K562 (cell line): ENCODE results near the gene SMARCB1. TPM values are rescaled to one million over a fixed set of nuclear protein-coding genes. Genes with fewer than 3 reads are reported as not detected.
A peak's percentile ranks its signal among the peaks of the same experiment; 100 is the strongest.

Source experiments
- ATAC-seq: fragments of 200-7000 bp; cut with Tn5 transposase; 3 replicates; pipeline ENCODE4 v1.9.1; 2020; ENCODE audit warnings: moderate library complexity
- BruUV-seq: library from RNA; stranded (reverse); fragments of 400-500 nt; replicated peaks from 2 replicates; lab custom pipeline; 2021; lab: Mats Ljungman, UMichigan
- CTCF ChIA-PET: fragments of 300-600 bp; formaldehyde crosslinking; extraction: SDS; loops from one replicate; lab custom pipeline; 2021; ENCODE audit warnings: low intra/inter-chr PET ratio; lab: Yijun Ruan, JAX
- POLR2A ChIA-PET: fragments of 300-600, 350-650 bp; sonication (Branson Sonifier 250); formaldehyde crosslinking; extraction: SDS; loops from one replicate; lab custom pipeline; 2021; ENCODE audit warnings: antibody characterized with exemption, inconsistent platforms; lab: Yijun Ruan, JAX
- DNase-seq, 4 experiments: peaks; one replicate each; pipeline versions ENCODE4 v3.0.0 to v3.0.0-alpha.2; 2011 to 2018; ENCODE audit warnings: low spot score in 3 of 4, mixed read lengths in 3 of 4; ENCODE audit errors: extremely low read depth in 1 of 4
- FAIRE-seq: peaks from 2 replicates; lab custom pipeline; 2011; peaks lifted over from hg19 to GRCh38; lab: Jason Lieb, UNC
- H2AFZ ChIP-seq: 2 replicates; pipeline ENCODE4 v1.6.0; 2011; ENCODE audit warnings: low read depth, low read length, control low read depth, inconsistent platforms
- H3K27ac ChIP-seq: fragments of 200-600 bp; 3 replicates; pipeline ENCODE4 v1.8.0; 2011; ENCODE audit warnings: low read depth, mild to moderate bottlenecking, control low read depth, inconsistent platforms, low read length, moderate library complexity, mixed read lengths; ENCODE audit errors: extremely low read depth
- H3K27me3 ChIP-seq, 2 experiments: fragments of 300-600 bp in 1 of 2; 2 replicates in 1 of 2; 3 replicates in 1 of 2; pipeline versions ENCODE4 v1.6.0 to v1.8.0; 2011; ENCODE audit warnings: inconsistent platforms in 2 of 2, low read length in 2 of 2, mild to moderate bottlenecking in 1 of 2, mixed read lengths in 1 of 2, moderate library complexity in 1 of 2; ENCODE audit not compliant: control insufficient read depth in 2 of 2, insufficient read depth in 2 of 2
- H3K36me3 ChIP-seq: fragments of 300-600 bp; 3 replicates; pipeline ENCODE4 v1.8.0; 2011; ENCODE audit warnings: mild to moderate bottlenecking, low read length, inconsistent platforms; ENCODE audit not compliant: control insufficient read depth, insufficient read depth
- H3K4me1 ChIP-seq, 2 experiments: fragments of 200-600 bp in 1 of 2; replicated peaks in 1 of 2; 2 replicates in 1 of 2; 3 replicates in 1 of 2; pipeline versions ENCODE4 v1.5.1 to v1.8.0; 2011; ENCODE audit warnings: inconsistent platforms in 2 of 2, low read length in 2 of 2, mild to moderate bottlenecking in 1 of 2, mixed read lengths in 1 of 2, moderate library complexity in 1 of 2; ENCODE audit not compliant: control insufficient read depth in 2 of 2, insufficient read depth in 2 of 2
- H3K4me2 ChIP-seq: 2 replicates; pipeline ENCODE4 v1.6.1; 2011; ENCODE audit warnings: low read length, control low read depth, inconsistent platforms, mixed read lengths; ENCODE audit not compliant: insufficient read depth
- H3K4me3 ChIP-seq: fragments of 200-600 bp; sonication (generic), shearing (Covaris generic); 2 replicates; pipeline ENCODE4 v1.5.1; 2016; ENCODE audit warnings: control low read depth, inconsistent platforms
- H3K79me2 ChIP-seq: fragments of 200-600 bp; 3 replicates; pipeline ENCODE4 v1.8.0; 2011; ENCODE audit warnings: low read length, inconsistent platforms; ENCODE audit not compliant: control insufficient read depth, insufficient read depth
- H3K9ac ChIP-seq, 2 experiments: 2 replicates each; pipeline versions ENCODE4 v1.6.0 to v1.6.1; 2011; ENCODE audit warnings: low read depth in 2 of 2, low read length in 2 of 2, control low read depth in 1 of 2, inconsistent platforms in 1 of 2, mild to moderate bottlenecking in 1 of 2, mixed read lengths in 1 of 2; ENCODE audit not compliant: insufficient read depth in 1 of 2
- H3K9me1 ChIP-seq: one replicate; pipeline ENCODE4 v1.6.0; 2011; ENCODE audit warnings: inconsistent platforms, mild to moderate bottlenecking, low read length, moderate library complexity; ENCODE audit not compliant: control insufficient read depth, insufficient read depth
- H3K9me3 ChIP-seq: replicated peaks from 2 replicates; pipeline ENCODE4 v1.5.1; 2011; ENCODE audit warnings: low read depth, low read length, inconsistent platforms; ENCODE audit not compliant: control insufficient read depth, insufficient read depth
- H4K20me1 ChIP-seq: replicated peaks from 2 replicates; pipeline ENCODE4 v1.6.1; 2011; ENCODE audit warnings: low read length, inconsistent platforms, mixed read lengths; ENCODE audit not compliant: control insufficient read depth, insufficient read depth
- BRCA1 ChIP-seq, 2 experiments: fragments of 450-650 bp in 1 of 2; sonication (generic) in 1 of 2; formaldehyde crosslinking in 1 of 2; IDR thresholded peaks; 2 replicates each; pipeline versions ENCODE4 v1.5.0 to v1.6.1; 2017 to 2020; ENCODE audit warnings: mild to moderate bottlenecking in 1 of 2, missing genetic modification reagents in 1 of 2
- BRD4 ChIP-seq: fragments of 200-600 bp; sonication (generic); IDR thresholded peaks from 2 replicates; pipeline ENCODE4 v1.6.1; 2017; ENCODE audit warnings: inconsistent platforms
- CREBBP ChIP-seq: IDR thresholded peaks from one replicate; pipeline ENCODE4 v1.6.1; 2012; ENCODE audit warnings: low read depth, mild to moderate bottlenecking, control low read depth, inconsistent platforms, low read length
- DIDO1 ChIP-seq: fragments of 450-650 bp; IDR thresholded peaks from 2 replicates; pipeline ENCODE4 v1.6.1; 2016; ENCODE audit warnings: low read depth, missing biosample characterization, missing genetic modification characterization
- DPF2 ChIP-seq: fragments of 450-650 bp; IDR thresholded peaks from 2 replicates; pipeline ENCODE4 v1.6.1; 2016
- HDAC3 ChIP-seq: fragments of 450-650 bp; IDR thresholded peaks from 2 replicates; pipeline ENCODE4 v1.6.1; 2018; ENCODE audit warnings: borderline replicate concordance, mild to moderate bottlenecking, moderate library complexity; ENCODE audit not compliant: partially characterized antibody
- HNRNPH1 ChIP-seq: fragments of 200-400 bp; formaldehyde crosslinking; optimal IDR thresholded peaks from 2 replicates; pipeline ENCODE3; 2017; ENCODE audit warnings: low read depth, mild to moderate bottlenecking, low read length, moderate library complexity
- IRF2 ChIP-seq: sonication (generic); formaldehyde crosslinking; IDR thresholded peaks from 2 replicates; pipeline ENCODE4 v1.8.1; 2022; ENCODE audit warnings: mild to moderate bottlenecking, missing genetic modification reagents
- MBD1 ChIP-seq: fragments of 250-450 bp; sonication (Bioruptor Pico); IDR thresholded peaks from 2 replicates; pipeline ENCODE4 v1.8.0; 2022; ENCODE audit warnings: inconsistent platforms
- PHB2 ChIP-seq: fragments of 450-650 bp; IDR thresholded peaks from 2 replicates; pipeline ENCODE4 v1.6.1; 2017; ENCODE audit warnings: low read depth
- PHF21A ChIP-seq: fragments of 450-650 bp; IDR thresholded peaks from 2 replicates; pipeline ENCODE4 v1.6.1; 2017; ENCODE audit warnings: low read depth, borderline replicate concordance
- POLR2H ChIP-seq: IDR thresholded peaks from 2 replicates; pipeline ENCODE4 v1.6.1; 2016; ENCODE audit warnings: missing genetic modification characterization, low read depth, mild to moderate bottlenecking, control low read depth, missing compliant biosample characterization, moderate library complexity
- SAP30 ChIP-seq: fragments of 200-600 bp; sonication (generic); IDR thresholded peaks from 2 replicates; pipeline ENCODE4 v1.6.1; 2012; ENCODE audit warnings: borderline replicate concordance, low read depth, mild to moderate bottlenecking, moderate library complexity, low read length, control low read depth, inconsistent platforms; ENCODE audit not compliant: insufficient read depth, poor library complexity, severe bottlenecking
- SMARCA5 ChIP-seq: fragments of 450-650 bp; IDR thresholded peaks from 2 replicates; pipeline ENCODE4 v1.6.1; 2016
- SMARCE1 ChIP-seq: fragments of 450-650 bp; IDR thresholded peaks from 2 replicates; pipeline ENCODE4 v1.7.1; 2016; ENCODE audit warnings: mild to moderate bottlenecking
- SMC3 ChIP-seq: conservative IDR thresholded peaks from 2 replicates; pipeline ENCODE4 v1.6.1; 2011; ENCODE audit warnings: low read depth, low read length, improper control_type of control experiment; ENCODE audit not compliant: insufficient read depth
- ZNF24 ChIP-seq: fragments of 450-650 bp; IDR thresholded peaks from 2 replicates; pipeline ENCODE4 v1.6.1; 2016
- ZNF274 ChIP-seq: IDR thresholded peaks from 2 replicates; pipeline ENCODE4 v1.6.1; 2011; ENCODE audit warnings: low read depth, mild to moderate bottlenecking, low read length, moderate library complexity, borderline replicate concordance
- ZNF77 ChIP-seq: fragments of 250-450 bp; sonication (Bioruptor Pico); IDR thresholded peaks from 2 replicates; pipeline ENCODE4 v1.5.0; 2020
- WGBS: fragments of 100-300 bp; shearing (Covaris generic); methylation state at CpG from one replicate; pipeline ENCODE4 v1.1.6; 2016; ENCODE audit warnings: low coverage, mixed read lengths; ENCODE audit not compliant: insufficient coverage; ENCODE audit errors: missing lambda C conversion rate; 5-methylcytosine and 5-hydroxymethylcytosine counted together
- in situ Hi-C: fragments of 300-500 bp; cut with MboI; formaldehyde crosslinking; loops from 4 replicates; pipeline ENCODE4 v1.15.0; 2018; ENCODE audit warnings: inconsistent platforms, mixed read lengths
- intact Hi-C: fragments of 100-400 bp; cut with micrococcal nuclease; formaldehyde crosslinking; loops from 2 replicates; pipeline ENCODE4 v1.14.2; 2022
- polyA plus RNA-seq, 8 experiments: library from polyadenylated mRNA; depleted of rRNA in 4 of 8; stranded (reverse) in 5 of 8; unstranded in 3 of 8; fragments of >200 nt; fragmentation: Nextera tagmentation in 2 of 8; fragmentation: Illumina TruSeq in 1 of 8; extraction: Ambion mirVana in 2 of 8; extraction: Trizol in 1 of 8; gene quantifications; 2 replicates each; pipeline versions ENCODE4 v1.2.1 to v1.2.3, GENCODE V29; 2011 to 2014; ENCODE audit warnings: inconsistent platforms in 1 of 8, missing spikeins in 1 of 8
- total RNA-seq, 7 experiments: library from RNA; depleted of rRNA in 6 of 7; stranded (reverse); fragments of >200 nt in 6 of 7; fragmentation: Illumina TruSeq in 2 of 7; extraction: Trizol in 2 of 7; gene quantifications; 2 replicates each; pipeline versions ENCODE4 v1.2.1 to v1.2.3, GENCODE V29; 2011 to 2021; ENCODE audit warnings: low replicate concordance in 1 of 7
- TF ChIP-seq, protein P1 (sequence below): fragments of 450-650 bp; IDR thresholded peaks from 2 replicates; pipeline ENCODE4 v1.7.0; 2016; ENCODE audit warnings: borderline replicate concordance

SMARCB1 gene
- total and polyA plus RNA-seq, 9 of the 15 experiments (the other 6 are each of a cell fraction or from before 2014, with no cell fraction given), result 1.2 to 113 (median 65.4) TPM

DNA sequence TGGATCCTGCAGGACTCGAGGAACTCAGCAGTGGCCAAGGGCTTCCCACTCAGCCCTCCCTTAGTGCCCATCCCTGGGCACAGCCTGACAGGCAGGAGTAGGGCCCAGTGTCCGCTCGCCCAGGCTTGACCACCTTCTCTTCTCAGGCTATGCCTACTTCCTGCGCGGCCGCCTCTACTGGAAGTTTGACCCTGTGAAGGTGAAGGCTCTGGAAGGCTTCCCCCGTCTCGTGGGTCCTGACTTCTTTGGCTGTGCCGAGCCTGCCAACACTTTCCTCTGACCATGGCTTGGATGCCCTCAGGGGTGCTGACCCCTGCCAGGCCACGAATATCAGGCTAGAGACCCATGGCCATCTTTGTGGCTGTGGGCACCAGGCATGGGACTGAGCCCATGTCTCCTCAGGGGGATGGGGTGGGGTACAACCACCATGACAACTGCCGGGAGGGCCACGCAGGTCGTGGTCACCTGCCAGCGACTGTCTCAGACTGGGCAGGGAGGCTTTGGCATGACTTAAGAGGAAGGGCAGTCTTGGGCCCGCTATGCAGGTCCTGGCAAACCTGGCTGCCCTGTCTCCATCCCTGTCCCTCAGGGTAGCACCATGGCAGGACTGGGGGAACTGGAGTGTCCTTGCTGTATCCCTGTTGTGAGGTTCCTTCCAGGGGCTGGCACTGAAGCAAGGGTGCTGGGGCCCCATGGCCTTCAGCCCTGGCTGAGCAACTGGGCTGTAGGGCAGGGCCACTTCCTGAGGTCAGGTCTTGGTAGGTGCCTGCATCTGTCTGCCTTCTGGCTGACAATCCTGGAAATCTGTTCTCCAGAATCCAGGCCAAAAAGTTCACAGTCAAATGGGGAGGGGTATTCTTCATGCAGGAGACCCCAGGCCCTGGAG, 3.3 kb upstream of the SMARCB1 start:
- no peak overlapping the region for H3K27ac ChIP-seq

More for the DNA sequence above, 3.3 kb upstream of the SMARCB1 start:
- Histone ChIP-seq H3K4me2 (no peak overlapping the region), H3K4me1 (peaks cover 11 to 30% of the 10 kb centered on the region in 2 experiments; a peak in 4 of 5 replicates), H4K20me1 (peaks cover 7% of the 10 kb centered on the region), H3K4me3 (no peak overlapping the region), H3K36me3 (peaks cover 3% of the 10 kb centered on the region; the same call in 1 of the 3 replicates), H3K9ac (peak overlapping the region in 1 of 2 experiments; percentile 45; a peak in 1 of 4 replicates), H3K9me1 (no peaks in the 10 kb centered on the region), H3K9me3 (no peaks in the 10 kb centered on the region), H3K27me3 (no peaks in the 10 kb centered on the region), H3K79me2 (peaks cover 13% of the 10 kb centered on the region), H2AFZ (no peak overlapping the region)
- ATAC-seq, result no peak
- no peak for TF ChIP-seq CREBBP
- TF ChIP-seq DPF2, result no peak
- no peak for TF ChIP-seq ZNF24
- TF ChIP-seq IRF2, result no peak
- TF ChIP-seq POLR2H (tag), result no peak
- TF ChIP-seq PHB2, result no peak
- TF ChIP-seq HNRNPH1, result no peak
- no peak for TF ChIP-seq SMARCA5
- no peak for TF ChIP-seq PHF21A
- TF ChIP-seq BRD4, result no peak
- TF ChIP-seq, protein P1, sequence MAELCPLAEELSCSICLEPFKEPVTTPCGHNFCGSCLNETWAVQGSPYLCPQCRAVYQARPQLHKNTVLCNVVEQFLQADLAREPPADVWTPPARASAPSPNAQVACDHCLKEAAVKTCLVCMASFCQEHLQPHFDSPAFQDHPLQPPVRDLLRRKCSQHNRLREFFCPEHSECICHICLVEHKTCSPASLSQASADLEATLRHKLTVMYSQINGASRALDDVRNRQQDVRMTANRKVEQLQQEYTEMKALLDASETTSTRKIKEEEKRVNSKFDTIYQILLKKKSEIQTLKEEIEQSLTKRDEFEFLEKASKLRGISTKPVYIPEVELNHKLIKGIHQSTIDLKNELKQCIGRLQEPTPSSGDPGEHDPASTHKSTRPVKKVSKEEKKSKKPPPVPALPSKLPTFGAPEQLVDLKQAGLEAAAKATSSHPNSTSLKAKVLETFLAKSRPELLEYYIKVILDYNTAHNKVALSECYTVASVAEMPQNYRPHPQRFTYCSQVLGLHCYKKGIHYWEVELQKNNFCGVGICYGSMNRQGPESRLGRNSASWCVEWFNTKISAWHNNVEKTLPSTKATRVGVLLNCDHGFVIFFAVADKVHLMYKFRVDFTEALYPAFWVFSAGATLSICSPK, result no peak
- TF ChIP-seq BRCA1 (IDR thresholded peaks at IDR 0.05), result no peak
- no peak for TF ChIP-seq BRCA1 (CRISPR knock-in tag; IDR thresholded peaks at IDR 0.05)
- TF ChIP-seq SMARCE1, result no peak
- TF ChIP-seq DIDO1, result no peak
- no peak for TF ChIP-seq SMC3
- no peak for TF ChIP-seq ZNF274
- no peak for TF ChIP-seq HDAC3
- no peak for TF ChIP-seq MBD1 (CRISPR knock-in tag)
- TF ChIP-seq ZNF77 (CRISPR knock-in tag), result no peak
- no peak for TF ChIP-seq SAP30
- in situ Hi-C loops, result no loop called here
- ChIA-PET CTCF (no interaction called here), POLR2A (no interaction called here)
- WGBS, result 47% methylated on average over 10 of the region's 15 CpGs
- FAIRE-seq, result no peak
- intact Hi-C loops, result no loop called here
- BruUV-seq, result no TSS peak
- DNase-seq, result no peak
